GM18505 (cell line): Measurements from ENCODE around the gene NTM.

Source experiments
- ATAC-seq: cut with Tn5 transposase; IDR thresholded peaks from one replicate; pipeline ENCODE4 v1.9.1; 2021; ENCODE audit not compliant: unreplicated experiment
- POLR2A ChIP-seq: IDR thresholded peaks from 4 replicates; pipeline ENCODE4 v1.6.1; 2011; ENCODE audit warnings: borderline replicate concordance; ENCODE audit not compliant: insufficient read depth, insufficient read length; ENCODE audit errors: extremely low read depth

The NTM gene

GRCh38 chr11:131880316-131880715 lies 509.9 kb downstream of the NTM start:
- no peak for TF ChIP-seq POLR2A
- no peak for ATAC-seq

GRCh38 chr11:131880976-131881375 lies 510.6 kb downstream of the NTM start:
- ATAC-seq = no peak
- TF ChIP-seq POLR2A = no peak

GRCh38 chr11:131883332-131883731 lies 512.9 kb downstream of the NTM start:
- no peak for ATAC-seq

GRCh38 chr11:131884461-131885073 lies 514.2 kb downstream of the NTM start:
- no peak for TF ChIP-seq POLR2A
- peak; percentile 52 for ATAC-seq

More at GRCh38 chr11:131883332-131883731, 512.9 kb downstream of the NTM start:
- TF ChIP-seq POLR2A = no peak

GRCh38 chr11:131885431-131885830 lies 515.0 kb downstream of the NTM start:
- TF ChIP-seq POLR2A = no peak
- ATAC-seq = no peak

- no peak for ATAC-seq
These were observed 515.8 kb downstream of the NTM start for GRCh38 chr11:131886201-131886600.

GRCh38 chr11:131888230-131888855 lies 517.9 kb downstream of the NTM start:
- no peak for TF ChIP-seq POLR2A
- no peak for ATAC-seq

More at GRCh38 chr11:131886201-131886600, 515.8 kb downstream of the NTM start:
- TF ChIP-seq POLR2A = no peak

GRCh38 chr11:131889146-131889577 lies 518.7 kb downstream of the NTM start:
- no peak for ATAC-seq
- TF ChIP-seq POLR2A = no peak

GRCh38 chr11:131889760-131890581 lies 519.6 kb downstream of the NTM start:
- ATAC-seq = no peak

GRCh38 chr11:131893103-131893890 lies 522.9 kb downstream of the NTM start:
- peak; percentile 85 for ATAC-seq
- no peak for TF ChIP-seq POLR2A

More at GRCh38 chr11:131889760-131890581, 519.6 kb downstream of the NTM start:
- no peak for TF ChIP-seq POLR2A

- no peak for TF ChIP-seq POLR2A
- ATAC-seq = no peak
These were observed 523.6 kb downstream of the NTM start for GRCh38 chr11:131893988-131894387.

GRCh38 chr11:131894615-131895544 lies 524.5 kb downstream of the NTM start:
- no peak for TF ChIP-seq POLR2A
- ATAC-seq = no peak

- TF ChIP-seq POLR2A = no peak
- no peak for ATAC-seq
These were observed 525.5 kb downstream of the NTM start for GRCh38 chr11:131895865-131896264.
